Ammon's horn (tissue), 1 donor: ENCODE measurements around the gene ABCC2.
"Not testable (repeated sequence)": the region's sequence is repeated elsewhere in the genome, so short reads cannot be mapped to it uniquely, and the experiment has no call there.

Experiments
- DNase-seq: peaks from one replicate; pipeline ENCODE4 v3.0.0-alpha.2; 2016; ENCODE audit warnings: low spot score

ABCC2 gene

DNA sequence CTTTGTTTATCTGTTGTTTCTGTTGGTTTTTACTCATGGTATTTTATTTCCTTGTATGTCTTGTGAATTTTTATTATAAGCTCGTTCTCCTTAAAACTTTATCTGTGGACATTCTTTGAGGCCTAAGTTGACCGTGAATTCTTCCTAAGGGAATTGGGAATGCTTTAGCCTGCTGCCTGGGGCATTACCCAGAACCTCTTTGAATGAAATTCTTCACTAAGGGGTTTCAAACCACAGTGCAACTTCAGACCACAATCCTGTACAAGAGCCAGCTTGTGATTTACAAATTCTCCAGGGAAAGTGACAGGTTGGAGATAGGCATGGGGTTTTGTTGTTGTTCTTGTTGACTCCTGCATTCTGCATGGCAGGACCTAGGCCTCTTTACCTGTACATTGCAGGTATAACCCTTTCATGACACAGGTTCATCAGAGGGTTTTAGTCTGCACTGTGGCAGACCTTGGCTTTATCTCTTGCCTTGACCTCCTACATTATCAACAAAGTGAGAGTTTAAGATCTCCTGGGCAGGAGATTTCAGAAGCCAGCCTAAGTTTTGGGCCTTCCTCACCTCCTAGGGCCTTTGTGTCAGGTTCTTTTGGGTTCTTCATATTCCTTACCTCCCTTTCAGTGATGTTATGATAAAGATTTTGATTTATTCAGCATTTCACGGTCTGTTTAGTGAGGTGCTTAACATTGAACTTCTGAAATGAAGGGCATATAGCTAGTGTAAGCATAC is 70.2 kb downstream of the ABCC2 start:
- no peak for DNase-seq

DNA sequence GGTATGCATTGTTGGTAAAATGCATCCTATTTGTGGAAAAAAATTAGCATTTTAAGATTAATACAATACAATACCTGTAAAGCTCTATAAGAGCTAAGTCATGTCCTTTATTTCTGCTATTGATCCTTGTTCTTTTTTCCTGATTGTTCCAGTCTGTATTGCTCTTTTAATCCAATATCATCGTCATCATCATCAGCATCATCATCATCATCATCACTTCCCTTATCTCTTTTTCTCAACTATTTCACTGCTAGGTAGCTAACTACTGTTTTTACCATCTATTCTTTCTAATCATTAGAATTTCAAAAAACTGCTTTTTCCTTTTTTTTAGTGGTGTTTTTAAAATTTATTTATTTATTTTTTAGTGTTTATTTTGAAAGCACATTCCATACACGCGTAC is 71.2 kb downstream of the ABCC2 start:
- DNase-seq: no peak

DNA sequence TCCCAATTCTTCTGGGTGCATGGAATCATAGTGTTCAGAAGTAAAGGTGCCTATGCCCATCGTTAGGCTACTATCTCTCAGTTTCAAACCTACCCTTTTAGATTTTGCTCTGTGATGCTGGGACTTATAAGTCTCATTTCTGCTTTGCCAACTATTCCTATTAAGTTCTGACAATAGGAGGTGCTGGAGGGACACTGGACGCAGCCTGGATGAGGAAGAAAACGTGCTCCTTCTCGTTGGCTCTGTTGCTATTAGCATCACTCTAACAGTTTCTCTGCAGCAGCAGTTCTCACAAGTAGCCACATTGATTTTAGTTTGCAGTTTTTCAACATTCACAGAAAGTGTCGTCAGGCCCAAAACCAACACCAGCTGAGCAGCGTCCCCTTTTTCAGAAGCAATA is 72.4 kb downstream of the ABCC2 start:
- peak; percentile 60 for DNase-seq

DNA sequence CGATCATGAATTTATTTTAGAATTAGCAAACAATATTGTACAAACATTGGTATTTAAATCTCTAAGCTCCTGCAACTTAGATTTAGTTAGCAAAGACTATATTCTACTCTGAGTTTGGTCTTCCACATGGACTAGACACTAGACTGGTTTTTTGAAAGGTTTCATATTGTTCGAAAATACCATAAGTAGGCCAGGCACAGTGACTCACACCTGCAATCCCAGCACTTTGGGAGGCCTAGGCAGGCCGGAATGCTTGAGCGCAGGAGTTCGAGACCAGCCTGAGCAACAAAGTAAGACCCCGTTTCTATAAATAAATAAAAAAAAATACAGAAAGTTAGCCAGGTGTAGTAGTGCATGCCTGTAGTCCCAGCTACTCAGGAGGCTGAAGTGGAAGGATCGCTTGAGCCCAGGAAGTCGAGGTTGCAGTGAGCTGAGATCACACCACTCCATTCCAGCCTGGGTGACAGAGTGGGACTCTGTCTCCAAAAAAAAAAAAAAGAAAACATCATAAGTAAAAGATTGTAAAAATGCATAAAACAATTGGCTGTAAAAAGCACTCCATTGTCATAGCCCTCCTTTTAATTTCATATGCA is 73.1 kb downstream of the ABCC2 start:
- DNase-seq: no peak

DNA sequence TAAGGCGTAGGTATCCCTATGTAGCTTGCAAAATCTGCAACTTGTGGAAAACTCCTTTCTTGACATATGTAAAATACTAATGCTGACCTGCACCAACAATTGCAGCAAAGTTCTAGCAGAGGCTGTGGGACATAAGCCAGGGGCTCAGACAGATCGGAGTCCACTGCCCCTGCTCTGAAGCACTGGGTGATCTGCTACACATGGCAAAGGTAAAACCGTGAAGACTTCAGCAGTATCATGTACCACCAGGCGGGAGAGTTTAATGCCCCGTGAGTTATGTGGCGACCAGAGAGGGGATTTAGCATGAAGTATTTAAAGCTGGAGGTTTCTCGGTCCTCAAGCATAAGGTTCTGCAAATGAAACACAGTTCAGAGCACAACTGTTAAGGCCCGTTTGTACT is 76.4 kb downstream of the ABCC2 start:
- DNase-seq: no peak

DNA sequence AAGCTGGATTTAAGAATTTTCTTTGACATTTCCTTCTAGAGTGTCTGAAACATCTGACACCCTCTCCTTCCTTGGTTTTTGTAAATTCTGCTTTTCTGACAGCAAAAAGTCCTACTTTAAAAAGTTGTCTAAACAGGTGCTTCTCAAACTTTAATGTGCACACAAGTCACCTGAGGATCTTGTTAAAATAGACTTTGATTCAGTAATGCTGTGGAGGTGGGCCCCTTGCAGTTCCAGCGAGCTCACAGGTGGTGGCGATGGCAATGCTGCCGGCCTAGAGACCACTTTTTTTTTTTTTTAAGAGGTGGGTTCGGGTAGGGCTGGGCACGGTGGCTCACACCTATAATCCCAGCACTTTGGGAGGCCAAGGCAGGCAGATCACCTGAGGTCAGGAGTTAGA is 77.1 kb downstream of the ABCC2 start:
- no peak for DNase-seq

DNA sequence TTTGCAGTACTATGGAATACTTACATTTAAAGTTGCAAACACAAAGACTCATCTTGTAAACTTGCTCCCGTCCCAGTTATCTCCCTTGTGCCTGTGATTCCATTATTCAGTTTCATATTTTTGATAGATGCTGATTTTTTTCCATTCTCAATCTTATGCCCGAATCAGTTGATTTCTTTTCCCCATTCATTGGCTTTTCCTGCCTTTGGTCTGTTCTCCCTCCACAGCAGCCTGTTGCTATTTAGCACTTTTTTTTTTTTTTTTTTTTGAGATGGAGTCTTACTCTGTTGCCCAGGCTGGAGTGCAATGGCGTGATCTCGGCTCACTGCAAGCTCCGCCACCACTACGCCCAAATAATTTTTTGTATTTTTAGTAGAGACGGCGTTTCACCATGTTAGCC is 78.0 kb downstream of the ABCC2 start:
- no peak for DNase-seq

DNA sequence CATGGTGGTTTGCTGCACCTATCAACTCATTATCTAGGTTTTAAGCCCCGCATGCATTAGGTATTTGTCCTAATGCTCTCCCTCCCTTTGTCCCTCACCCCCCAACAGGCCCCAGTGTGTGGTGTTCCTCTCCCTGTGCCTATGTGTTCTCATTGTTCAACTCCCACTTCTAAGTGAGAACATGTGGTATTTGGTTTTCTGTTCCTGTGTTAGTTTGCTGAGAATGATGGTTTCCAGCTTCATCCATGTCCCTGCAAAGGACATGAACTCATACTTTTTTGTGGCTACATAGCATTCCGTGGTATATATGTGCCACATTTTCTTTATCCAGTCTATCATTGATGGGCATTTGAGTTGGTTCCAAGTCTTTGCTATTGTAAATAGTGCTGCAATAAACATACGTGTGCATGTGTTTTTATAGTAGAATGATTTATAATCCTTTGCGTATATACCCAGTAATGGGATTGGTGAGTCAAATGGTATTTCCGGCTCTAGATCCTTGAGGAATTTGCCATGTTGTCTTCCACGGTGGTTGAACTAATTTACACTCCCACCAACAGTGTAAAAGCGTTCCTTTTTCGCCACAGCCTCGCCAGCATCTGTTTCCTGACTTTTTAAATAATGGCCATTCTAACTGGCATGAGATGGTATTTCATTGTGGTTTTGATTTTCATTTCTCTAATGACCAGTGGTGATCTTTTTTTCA is 81.2 kb downstream of the ABCC2 start:
- DNase-seq: not testable (repeated sequence)

DNA sequence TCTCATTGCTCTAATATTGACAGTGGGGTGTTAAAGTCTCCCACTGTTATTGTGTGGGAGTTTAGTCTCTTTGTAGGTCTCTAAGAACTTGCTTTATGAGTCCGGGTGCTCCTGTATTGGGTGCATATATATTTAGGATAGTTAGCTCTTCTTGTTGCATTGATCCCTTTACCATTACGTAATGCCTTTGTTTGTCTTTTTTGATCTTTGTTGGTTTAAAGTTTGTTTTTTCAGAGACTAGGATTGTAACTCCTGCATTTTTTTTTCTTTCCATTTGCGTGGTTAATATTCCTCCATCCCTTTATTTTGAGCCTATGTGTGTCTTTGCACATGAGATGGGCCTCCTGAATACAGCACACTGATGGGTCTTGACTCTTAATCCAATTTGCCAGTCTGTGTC is 84.8 kb downstream of the ABCC2 start:
- not testable (repeated sequence) for DNase-seq

DNA sequence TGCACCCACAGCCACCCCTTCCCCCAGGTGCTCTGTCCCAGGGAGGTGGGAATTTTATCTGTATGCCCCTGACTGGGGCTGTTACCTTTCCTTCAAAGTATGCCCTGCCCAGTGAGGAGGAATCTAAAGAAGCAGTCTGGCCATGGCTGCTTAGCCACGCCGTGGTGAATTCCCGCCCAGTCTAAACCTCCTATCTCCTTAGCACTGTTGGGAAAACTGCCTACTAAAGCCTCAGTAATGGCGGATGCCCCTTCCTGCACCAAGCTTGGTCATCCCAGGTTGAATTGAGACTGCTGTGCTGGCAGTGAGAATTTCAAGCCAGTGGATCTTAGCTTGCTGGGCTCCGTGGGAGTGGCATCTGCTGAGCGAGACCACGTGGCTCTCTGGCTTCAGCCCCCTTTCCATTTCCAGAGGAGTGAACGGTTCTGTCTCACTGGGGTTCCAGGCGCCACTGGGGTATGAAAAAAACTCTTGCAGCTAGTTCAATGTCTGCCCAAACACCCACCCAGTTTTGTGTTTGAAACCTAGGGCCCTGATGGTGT is 87.2 kb downstream of the ABCC2 start:
- DNase-seq: no peak

DNA sequence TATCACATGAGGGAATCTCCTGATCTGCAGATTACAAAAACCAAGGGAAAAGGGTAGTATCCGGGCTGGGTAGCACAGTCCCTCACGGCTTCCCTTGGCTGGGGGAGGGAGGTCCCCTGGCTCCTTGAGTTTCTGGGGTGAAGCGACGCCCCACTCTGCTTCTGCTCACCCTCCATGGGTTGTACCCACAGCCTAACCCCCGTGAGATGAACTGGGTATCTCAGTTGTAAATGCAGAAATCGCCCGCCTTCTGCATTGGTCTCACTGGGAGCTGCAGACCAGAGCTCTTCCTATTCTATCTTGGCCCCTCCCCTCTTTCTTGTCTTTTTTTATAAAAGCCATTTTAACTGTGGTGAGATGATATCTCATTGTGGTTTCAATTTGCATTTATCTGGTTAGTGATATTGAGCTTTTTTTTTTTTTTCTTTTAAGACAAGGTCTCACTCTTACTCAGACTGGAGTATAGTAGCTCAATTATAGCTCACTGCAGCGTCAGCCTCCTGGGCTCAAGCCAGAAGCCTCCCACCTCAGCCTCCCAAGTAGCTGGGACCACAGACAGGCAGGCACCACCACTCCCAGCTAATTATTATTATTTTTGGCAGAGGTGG is 87.8 kb downstream of the ABCC2 start:
- DNase-seq: no peak

DNA sequence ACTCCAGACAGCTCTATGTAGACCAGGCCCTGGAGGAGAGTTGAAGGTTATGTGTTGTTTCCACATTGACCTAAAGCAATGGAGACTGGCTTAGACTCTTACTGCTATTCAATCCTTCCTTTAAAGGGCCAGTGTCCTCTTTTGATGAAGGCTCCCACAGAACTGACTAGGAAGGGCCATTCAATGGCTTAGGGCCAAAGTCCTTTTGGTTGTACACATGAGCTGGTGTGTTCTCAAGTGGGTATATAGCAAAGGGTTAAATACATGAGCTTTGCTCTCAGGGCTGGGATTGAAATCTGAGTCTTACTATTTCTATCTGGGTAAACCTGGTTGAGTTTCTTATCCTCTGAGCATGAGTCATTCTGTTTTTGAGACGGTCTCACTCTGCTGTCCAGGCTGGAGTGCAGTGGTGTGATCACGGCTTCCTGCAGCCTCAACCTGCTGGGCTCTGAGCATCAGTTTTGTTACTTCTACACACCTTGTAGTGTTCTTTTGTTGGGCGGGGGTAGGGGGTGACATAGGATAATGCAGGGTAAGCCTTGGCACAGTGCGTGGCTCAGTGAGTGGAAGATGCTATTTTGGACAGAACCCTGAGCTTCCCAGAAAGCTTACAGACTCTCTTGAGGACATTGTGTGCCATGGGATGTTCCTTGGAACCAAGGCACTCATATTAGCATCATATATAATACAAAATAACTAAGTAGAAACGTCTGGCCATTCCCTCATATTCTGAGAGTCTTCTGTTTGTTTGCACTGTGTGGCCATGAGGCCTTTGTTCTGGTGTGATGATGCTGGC is 90.1 kb downstream of the ABCC2 start:
- DNase-seq: no peak

DNA sequence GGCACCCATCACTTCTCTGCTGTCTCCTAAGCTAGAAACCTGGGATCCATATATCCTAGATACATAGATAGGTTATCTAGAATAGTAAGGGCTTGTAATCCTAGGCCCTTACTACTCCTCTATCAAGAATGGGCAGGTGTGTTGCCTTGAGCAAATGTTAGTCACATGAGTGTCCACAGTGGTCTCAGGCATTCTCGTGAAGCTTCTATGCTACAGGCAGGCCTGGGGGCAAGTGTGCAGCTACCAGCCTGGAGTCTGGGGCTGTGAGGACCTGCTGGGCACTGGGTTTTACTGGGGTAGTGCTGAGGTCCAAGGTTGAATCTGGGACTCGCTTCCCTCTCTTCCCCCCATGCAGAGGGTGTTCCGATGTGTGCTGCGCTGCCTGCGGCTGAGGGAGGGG is 91.4 kb downstream of the ABCC2 start:
- DNase-seq: no peak

DNA sequence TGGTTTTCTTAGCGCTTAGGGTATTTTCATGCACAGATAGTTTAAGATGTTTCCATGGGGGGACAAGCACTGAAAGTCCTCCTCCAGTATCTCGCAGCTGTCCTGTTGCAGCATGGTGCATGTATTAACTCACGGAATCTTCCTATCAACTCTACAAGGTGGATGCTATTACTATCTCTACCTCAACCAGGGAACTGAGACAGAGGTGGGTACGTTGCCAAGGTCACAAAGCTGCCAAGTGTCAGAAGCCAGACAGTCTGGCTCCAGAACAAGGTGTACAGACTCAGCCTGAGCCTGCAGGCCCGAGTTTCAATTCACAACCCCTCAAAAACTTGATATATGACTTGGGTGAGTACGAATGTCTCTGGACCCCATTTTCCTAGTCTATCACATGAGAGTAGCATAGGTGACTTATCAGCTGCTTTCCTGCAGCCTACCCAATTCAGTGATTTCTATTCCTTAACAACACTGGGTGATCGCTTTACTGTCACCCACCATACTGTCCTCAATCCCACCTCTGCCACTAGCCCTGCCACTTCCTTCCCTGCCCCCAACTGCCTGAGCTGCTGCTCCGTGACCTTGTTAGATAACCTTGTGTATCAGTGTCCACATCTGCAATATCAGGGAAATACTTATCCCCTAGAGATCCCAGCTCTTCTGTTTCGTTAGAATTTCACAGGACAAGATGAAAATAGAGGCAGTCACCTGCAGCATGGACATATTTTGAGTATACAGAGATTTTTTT is 92.1 kb downstream of the ABCC2 start:
- DNase-seq: no peak

DNA sequence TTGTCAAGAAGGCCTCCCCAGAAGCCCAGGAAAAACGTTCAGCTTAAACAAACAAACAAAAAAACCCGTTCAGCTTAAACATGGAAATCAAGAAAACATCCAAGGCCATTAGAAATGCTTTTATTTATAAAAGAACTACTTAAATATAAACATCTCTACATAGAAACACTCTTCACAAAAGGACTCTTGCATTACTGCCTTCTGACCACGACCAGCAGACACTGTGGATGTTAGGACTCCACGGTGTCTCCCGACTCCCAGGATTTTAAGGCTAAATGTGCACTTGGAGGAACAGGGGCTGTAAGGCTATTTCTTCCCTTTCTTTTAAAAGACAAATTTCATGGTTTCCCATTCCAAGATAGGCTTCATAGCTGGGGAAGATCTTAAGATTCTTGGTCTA is 93.0 kb downstream of the ABCC2 start:
- DNase-seq: no peak

DNA sequence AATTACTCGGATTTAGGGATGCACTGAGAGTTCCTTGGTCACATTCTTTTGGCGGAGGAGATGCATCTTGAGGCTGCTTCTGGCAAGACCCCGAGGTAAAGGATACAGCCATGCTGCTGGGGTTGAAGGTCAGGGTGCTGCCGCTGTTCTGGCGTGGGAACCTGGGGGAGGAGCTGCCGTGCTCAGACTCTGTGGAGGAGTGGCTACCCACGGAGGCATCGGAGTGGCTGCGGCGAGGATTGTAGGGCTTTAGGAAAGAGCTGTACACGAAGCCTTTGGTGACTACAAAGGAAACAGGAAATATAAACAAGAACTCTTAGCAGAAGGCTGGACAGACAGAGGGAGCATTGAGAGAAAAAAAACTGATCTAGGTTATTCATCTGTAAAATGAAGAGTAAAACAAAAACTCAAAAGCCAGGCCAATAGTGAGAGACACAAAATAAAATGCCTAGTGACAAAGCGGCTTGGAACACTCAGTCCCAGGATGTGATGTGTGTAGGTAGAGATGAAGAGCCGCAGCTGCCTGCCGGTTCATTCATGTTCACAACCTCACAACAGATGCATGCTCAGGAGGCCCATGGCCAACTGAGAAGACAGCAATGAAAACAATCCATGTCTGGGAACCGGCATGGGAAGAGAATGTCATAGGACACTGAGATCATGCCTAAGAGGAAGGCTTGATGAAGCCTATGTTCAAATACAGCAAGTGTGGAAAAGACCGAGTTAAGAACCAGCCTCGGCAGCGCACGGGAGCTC is 97.8 kb downstream of the ABCC2 start:
- DNase-seq: peak; percentile 18

DNA sequence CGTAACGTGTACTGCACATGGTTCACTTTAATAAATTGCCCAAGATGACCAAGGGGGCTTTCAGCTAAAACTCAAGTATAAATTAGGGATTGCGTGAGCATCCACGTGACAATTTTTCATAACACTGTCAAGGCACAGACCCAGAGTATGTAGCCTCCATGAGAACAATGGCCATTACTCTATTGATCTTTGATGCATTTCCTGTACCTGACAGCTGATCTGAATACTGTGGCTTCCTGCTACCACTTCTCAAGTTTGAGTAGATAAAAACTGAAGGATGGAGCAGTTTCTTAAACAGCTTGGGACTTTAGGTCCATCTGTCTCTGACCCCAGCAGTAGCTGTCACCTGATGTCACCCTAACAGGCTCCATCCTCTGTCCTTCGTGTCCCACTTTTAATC is 98.9 kb downstream of the ABCC2 start:
- no peak for DNase-seq

DNA sequence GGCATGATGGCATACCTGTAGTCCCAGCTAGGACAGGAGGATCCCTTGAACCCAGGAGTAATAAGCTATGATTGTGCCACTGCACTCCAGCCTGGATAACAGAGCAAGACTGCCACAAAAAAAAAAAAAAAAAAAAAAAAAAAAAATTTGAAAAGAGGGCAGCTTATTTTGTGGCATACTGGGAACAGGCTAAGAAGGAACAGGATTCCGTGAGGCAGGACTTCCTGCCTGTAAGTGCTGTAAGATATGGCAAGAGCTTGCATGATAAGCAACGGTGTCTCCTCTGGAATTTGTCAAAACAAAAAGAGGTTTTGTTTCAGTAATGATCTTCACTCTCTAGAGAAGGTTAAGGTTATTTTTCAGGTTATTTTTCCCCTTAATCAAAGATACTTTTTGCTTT is 101.1 kb downstream of the ABCC2 start:
- DNase-seq: no peak

DNA sequence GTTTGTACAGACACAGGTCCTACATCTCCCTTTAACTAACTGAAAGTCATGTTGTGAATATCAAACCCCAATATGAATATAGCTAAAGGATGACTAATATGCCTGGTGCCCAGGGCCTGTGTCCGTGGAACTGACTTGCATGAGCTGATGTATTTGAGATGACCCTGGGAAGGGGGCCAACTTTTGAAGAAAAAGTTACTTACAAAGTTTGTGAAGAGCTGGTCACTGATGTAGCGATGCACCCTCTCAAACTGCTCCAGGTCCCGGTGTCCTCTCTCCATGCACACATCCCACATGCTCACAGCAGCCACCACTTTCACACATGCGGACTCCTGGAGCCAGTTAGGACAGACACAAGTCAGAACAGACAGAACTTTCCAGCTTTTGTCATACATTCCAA is 106.2 kb downstream of the ABCC2 start:
- DNase-seq: no peak

DNA sequence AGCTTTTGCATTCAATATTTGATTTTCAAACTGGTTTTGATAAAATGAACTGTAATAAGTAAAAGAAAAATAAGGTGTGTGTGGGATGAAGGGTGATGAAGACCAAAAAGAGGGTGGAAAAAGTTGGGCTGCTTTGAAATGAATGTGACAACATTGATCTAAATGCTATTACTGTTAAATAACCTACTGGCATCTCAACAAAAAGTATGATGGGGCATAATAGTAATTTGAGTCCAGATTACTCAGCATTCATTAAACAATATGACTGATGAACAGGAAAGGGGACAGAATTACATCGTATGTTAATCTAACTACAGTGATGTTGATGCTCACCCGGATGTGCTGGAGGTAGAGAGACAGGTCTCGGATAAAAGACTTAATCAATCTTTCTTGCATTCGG is 112.2 kb downstream of the ABCC2 start:
- DNase-seq: no peak
